HG03139 (cell line): ENCODE results near the gene NUDT3.
"Not testable (repeated sequence)": the region's sequence is repeated elsewhere in the genome, so short reads cannot be mapped to it uniquely, and the experiment has no call there.

Source experiments
- ATAC-seq: cut with Tn5 transposase; IDR thresholded peaks from one replicate; pipeline ENCODE4 v1.9.1; 2021; ENCODE audit not compliant: unreplicated experiment

NUDT3 gene

DNA sequence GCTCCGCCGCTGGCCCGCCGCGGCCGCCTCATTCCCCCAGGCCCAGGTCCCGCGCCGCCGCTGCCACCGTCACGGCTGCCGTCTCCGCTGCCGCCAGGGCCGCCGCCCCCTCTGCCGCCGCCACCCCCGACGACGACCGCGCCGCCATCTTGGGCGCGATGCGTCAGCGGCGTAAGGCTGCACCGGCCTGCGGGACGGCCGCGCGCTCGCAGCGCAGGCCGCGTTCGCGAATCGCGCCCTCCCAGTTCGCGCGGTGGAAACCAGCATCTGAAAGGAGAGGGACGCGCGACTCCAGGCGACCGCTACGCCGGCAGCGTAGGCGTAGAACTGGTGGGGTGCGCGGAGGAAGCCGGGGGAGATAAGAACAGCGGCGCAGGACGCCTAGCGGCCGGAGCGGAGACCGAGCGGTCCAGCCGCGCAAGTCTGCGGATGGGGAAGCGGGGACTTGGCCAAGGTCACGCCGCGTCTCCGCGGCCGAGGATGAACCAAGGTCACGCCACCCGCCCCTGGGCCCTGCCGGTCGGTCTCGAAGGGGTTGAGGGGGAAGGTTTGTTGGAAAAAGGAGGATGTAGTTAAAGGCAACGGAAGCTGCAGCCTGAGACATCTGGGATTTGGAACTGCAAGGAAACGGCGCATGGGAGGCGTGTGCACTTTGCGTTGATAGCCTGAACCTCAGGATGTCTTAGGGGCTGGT lies at the start of gene NUDT3:
TSS of gene NUDT3 (minus strand) at position 173 of the 694 bp plus-strand sequence. CDS start 307 bp downstream, outside the sequence.
- peak; percentile 75 for ATAC-seq

DNA sequence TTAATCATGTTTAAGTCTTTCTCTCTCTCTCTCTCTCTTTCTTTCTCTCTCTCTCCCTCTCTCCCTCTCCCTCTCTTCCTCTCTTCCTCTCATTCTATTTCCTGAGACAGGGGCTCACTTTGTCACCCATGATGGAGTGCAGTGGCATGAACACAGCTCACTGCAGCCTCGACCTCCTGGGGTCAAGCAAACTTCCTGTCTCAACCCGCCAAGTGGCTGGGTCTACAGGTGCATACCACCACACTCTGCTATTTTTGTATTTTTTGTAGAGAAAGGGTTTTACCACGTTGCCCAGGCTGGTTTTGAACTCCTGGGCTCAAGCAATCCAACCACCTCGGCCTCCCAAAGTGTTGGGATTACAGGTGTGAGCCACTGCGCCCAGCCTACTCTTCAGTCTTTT lies 49.1 kb upstream of the NUDT3 start:
- no peak for ATAC-seq

DNA sequence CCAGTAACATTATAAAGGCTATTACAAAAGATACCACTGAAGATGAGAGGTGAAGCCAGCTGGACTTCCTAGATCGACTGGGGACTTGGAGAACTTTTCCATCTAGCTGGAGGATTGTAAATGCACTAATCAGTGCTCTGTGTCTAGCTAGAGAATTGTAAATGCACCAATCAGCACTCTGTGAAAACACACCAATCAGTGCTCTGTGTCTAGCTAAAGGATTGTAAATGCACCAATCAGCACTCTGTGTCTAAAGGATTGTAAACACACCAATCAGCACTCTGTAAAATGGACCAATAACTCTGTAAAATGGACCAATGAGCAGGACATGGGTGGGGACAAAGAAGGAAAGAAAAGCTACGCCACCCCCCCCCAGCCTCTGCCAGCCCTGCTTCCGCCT lies 47.0 kb upstream of the NUDT3 start:
- no peak for ATAC-seq

- no peak for ATAC-seq
Measured at GRCh38 chr6:34438705-34439104, 46.2 kb upstream of the NUDT3 start.

GRCh38 chr6:34437644-34437970 lies 45.1 kb upstream of the NUDT3 start:
- no peak for ATAC-seq

DNA sequence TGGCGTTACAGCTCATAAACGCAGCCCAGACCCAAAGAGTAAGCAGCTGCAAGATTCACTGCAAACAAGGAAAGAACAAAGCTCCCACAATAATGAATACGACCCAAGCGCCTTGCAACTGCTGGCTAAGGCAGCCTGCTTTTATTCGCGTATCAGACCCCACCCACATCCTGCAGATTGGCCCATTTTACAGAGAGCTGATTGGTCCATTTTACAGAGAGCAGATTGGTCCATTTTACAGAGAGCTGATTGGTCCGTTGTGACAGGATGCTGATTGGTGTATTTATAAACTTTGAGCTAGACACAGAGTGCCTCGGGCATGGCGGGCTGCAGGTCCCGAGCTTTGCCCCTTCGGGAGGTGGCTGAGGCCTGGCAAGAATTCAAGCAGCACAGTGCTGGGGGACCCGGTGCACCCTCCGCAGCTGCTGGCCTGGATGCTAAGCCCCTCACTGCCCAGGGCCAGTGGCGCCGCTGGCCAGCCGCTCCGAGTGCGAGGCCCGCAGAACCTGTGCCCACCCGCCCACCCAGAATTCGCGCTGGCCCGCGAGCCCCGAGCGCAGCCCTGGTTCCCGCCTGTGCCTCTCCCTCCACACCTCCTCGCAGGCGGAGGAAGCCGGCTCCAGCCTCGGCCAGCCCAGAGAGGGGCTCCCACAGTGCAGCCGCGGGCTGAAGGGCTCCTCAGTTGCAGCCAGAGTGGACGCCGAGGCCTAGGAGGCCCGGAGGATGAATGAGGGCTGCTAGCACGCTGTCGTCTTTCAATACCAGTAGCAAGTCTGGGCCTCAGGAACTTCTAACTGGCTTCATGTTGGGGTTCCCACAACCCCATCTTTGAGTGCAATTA lies 44.6 kb upstream of the NUDT3 start:
- ATAC-seq, result no peak

- no peak for ATAC-seq
Measured at GRCh38 chr6:34435916-34436315, 43.4 kb upstream of the NUDT3 start.

DNA sequence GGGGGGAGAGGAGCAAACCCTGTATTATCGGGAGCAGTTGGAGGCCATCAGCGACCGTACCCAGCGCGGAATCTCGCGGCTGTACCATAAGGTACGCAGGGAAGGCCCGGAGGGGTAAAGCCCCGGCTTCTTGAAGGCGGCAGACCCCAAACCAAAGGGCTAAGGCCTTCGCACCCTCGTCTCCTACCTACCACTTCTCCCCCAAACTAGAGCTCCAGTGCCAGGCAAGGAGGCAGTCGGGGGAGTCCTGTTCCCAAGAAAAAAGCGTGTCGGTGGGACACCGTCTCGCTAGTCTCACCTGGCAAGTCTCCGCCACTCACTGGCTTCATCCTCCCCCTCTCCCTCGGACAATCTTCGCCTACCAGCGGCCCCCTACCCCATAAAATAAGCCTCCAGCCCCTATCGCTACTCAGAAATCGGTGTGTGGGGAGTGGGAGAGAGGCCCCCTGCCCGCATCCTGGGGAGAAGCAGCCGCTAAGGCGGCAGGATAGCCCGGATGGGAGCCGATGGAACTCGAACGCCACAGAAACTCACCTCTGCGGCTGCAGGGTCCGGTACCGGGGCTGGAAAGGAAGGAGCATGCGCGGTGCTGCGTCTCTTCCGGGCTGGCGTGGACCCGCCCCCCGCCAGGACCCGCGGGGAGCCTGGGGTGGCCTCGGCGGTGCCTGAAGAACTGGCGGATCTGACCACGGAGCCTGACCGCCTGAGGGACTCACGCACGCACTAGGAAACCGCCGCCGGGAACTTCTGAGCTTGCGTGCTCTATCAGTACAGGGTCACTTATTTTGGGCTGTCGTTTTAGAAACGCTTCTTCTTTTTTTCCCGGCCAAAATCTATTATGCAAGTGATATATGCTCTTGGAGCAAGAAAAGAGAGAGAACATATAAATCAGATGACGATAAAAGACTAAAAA lies 33.3 kb upstream of the NUDT3 start, which contains the start of gene RPS10:
TSS of gene RPS10 (minus strand) at position 572 of the 913 bp plus-strand sequence. CDS start 848 bp downstream, outside the sequence.
- peak; percentile 72 for ATAC-seq

- ATAC-seq, result no peak
Measured at GRCh38 chr6:34425132-34425497, 32.6 kb upstream of the NUDT3 start.

DNA sequence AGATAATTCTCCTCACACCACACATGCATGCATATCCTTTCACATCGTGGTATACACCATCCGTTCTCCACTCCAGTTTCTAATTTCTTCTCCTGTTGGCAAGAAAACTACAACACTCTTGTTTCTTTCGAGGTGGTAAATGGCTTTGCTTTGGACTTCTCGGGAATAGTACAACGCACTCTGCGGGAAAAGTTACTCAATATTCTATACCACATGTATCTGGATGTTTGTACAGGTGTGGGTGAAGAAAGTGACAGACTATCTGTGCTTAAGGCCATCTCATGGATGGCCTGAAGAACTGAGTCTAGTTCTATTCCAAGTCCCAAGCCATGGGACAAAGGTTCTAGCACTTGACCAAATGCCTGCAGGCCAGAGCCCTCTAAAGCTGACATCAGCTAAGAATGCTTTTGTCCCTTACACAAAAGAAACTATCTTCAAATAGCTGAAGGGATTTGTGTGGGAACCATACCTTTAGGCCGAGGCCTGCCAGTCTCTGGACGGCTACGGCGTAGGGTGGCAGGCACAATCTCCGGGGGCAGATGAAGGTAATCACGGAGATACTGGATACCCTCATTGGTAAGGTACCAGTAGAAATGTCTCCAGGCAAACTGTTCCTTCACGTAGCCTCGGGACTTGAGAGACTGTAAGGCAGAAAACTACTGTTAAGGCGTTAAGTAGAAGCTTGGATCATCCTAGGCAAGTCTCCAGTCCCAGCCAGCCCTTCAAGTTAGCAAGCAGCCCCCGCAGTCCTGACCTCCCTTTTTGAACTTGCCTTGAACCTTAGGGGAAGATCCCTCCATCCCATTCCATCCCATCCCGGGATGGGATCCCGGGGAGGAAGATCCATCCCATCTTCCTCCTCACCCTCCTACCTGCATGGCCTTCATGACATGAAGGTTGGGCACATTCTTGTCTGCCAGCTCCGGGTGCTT lies 32.0 kb upstream of the NUDT3 start:
- ATAC-seq, result no peak

GRCh38 chr6:34423254-34423653 lies 30.8 kb upstream of the NUDT3 start:
- ATAC-seq, result no peak

DNA sequence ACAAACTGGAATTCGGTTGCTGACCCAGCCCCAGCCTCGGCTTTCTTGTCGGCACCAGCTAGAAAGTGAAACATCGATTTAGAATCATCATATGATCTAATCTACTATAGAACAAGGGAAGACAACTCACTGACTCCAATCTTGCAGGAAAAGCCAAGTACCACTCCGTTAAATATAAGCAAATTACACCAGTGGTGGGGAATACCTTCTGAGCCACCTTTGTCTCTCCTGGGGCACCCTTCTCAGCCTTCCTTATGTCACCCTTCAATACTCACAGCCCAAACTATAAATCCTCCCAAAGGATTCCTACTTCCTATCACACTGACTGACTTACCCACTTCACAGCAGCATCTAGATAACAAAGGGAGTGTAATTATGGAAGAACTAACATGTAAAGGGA lies 25.9 kb upstream of the NUDT3 start:
- no peak for ATAC-seq

GRCh38 chr6:34416877-34417371 lies 24.5 kb upstream of the NUDT3 start:
- ATAC-seq, result no peak

- no peak for ATAC-seq
Measured at GRCh38 chr6:34414999-34415858, 22.8 kb upstream of the NUDT3 start.

GRCh38 chr6:34412643-34413214 lies 20.3 kb upstream of the NUDT3 start:
- no peak for ATAC-seq

GRCh38 chr6:34412016-34412415 lies 19.5 kb upstream of the NUDT3 start:
- no peak for ATAC-seq

GRCh38 chr6:34407915-34408314 lies 15.4 kb upstream of the NUDT3 start:
- ATAC-seq, result not testable (repeated sequence)

- no peak for ATAC-seq
Measured at GRCh38 chr6:34396518-34396917, 4.0 kb upstream of the NUDT3 start.

GRCh38 chr6:34393966-34394305 lies 1.5 kb upstream of the NUDT3 start:
- no peak for ATAC-seq
